GM19455 (cell line): ENCODE measurements around the gene CLOCK.
"Not testable (repeated sequence)": the region's sequence is repeated elsewhere in the genome, so short reads cannot be mapped to it uniquely, and the experiment has no call there.

Experiments
- ATAC-seq: cut with Tn5 transposase; IDR thresholded peaks from one replicate; pipeline ENCODE4 v1.9.1; 2021; ENCODE audit not compliant: unreplicated experiment

Gene CLOCK

GRCh38 chr4:55546756-55547465 lies at the start of gene CLOCK:
Gene CLOCK, minus strand, starts transcription at chr4:55546909. Its CDS starts 64,124 bp downstream, at chr4:55482785.
- ATAC-seq = peak; percentile 77

DNA sequence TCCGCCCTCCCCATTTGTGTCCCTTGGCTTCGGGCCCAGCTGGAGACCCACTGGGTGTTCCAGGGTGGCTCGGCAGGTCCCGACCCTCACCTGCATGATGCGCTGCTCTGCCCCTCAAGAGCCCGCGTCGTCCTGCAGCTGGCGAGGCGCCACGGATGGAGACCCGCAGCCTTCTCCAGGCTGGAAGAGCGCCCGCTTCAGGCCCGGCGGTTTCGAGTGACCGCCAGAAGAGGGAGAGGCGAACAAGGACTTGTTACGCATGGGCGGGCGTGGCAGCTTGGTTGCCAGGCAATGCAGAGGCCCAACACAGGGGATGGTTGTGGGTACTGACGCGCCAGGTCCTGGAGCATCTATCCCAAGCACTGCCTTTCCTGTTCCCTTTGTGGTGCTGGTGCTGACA lies 45.3 kb upstream of the CLOCK start, which contains the start of gene PDCL2:
Gene PDCL2, minus strand, starts transcription at position 232 of the 400 bp plus-strand sequence. Its CDS starts 136 bp downstream, at position 96.
- ATAC-seq = no peak

DNA sequence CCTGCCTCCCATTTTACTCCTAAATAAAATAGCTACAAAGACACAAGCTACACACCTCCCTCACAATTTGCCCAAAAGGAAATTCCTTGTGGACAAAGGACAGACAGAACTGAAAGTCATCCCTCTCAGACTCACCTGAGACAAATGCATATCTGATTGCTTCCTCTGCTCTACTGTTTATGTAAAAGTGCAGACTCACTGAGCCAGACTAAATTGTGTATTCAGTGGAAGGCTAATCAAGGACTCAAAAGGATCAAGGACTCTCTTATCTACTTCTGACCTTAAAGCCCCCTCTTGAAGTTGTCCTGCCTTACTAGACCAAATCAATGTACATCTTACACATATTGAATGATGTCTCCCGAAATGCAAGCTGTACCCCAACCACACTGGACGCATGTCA lies 41.5 kb upstream of the CLOCK start:
- ATAC-seq = no peak

GRCh38 chr4:55582773-55583172 lies 36.1 kb upstream of the CLOCK start:
- not testable (repeated sequence) for ATAC-seq

- ATAC-seq = no peak
Measured at GRCh38 chr4:55578341-55579010, 31.8 kb upstream of the CLOCK start.

DNA sequence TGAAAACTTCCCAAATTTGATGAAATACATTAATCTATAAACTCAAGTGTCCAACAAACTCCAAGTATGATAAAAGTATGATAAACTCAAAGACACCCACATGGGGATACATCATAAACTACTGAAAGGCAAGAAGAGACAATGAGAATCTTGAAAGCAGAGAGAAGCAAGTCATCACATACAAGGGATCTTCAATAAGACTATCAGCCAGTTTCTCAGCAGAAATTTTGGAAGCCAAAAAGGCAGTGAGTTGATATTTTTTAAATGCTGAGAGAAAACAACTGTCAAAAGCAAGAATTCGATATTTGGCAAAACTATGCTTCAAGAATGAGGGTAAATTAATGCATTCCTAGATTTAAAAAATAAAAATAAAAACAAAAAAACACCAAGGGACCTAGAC lies 28.8 kb upstream of the CLOCK start:
- no peak for ATAC-seq

GRCh38 chr4:55574252-55574651 lies 27.5 kb upstream of the CLOCK start:
- ATAC-seq = no peak

DNA sequence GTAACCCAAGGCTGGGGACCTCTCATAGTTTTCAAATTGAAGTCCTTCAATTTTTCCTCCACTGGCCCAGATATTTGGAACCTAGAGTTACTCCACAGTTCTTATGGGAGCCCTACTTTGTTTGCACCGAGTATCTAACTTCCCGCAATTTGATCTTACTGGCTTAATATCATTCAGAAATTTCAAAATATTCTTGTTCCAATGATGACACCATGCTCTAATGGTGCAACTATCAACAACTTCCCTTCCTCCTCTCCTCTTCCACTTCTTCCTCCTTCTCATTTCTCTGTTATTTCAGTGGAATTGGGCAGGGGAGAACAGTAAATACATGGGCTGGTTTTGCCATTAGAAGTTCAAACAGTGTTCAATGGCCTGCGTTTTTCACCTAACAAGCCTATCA lies 25.1 kb upstream of the CLOCK start:
- ATAC-seq = no peak

- ATAC-seq = no peak
Measured at GRCh38 chr4:55568905-55569504, 22.3 kb upstream of the CLOCK start.

DNA sequence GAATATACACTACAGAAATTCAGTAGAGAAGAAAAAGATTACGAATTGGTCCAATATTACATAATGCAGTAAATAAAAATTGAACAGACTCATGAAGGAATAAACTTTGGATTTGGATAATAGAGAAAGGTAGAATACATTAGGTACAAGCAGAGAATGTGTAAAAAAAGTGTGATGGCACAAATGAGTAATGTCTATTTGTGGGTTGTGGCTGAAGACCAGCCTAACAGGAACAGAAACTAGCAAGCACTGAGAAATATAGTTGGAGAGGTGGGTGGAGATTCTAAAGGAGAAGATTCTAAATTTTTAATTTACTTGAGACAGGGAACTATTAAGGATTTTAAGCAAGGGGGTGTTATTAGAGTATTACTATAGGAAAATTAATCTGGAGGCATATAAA lies 15.2 kb upstream of the CLOCK start:
- peak; percentile 100 for ATAC-seq

GRCh38 chr4:55560096-55560495 lies 13.4 kb upstream of the CLOCK start:
- ATAC-seq = no peak

DNA sequence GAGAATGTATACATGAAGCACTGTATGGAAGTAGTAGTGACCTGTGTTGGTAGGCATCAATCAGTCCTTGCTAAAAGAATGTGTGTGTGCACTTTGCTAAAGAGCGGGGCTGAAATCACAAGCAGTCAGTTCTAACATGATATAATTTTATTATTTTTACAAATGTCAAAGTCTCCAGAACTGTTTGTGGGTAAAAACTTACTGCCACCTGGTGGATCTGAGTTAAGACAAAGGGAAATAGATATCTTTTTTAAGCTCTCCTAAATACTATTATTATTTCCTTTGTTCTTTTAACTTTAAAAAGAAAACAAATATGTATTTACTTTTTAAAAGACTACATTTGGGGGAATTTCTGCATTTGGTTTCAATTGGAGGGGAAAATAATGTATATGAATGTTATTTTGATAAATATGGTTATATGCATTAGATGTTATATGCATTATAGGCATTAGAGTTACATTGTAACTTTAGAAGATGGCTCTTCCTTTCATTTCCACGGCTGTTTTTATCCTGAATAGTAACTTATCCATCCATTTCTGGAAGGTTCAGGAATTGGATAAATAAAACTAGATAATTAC lies 7.8 kb upstream of the CLOCK start:
- no peak for ATAC-seq

DNA sequence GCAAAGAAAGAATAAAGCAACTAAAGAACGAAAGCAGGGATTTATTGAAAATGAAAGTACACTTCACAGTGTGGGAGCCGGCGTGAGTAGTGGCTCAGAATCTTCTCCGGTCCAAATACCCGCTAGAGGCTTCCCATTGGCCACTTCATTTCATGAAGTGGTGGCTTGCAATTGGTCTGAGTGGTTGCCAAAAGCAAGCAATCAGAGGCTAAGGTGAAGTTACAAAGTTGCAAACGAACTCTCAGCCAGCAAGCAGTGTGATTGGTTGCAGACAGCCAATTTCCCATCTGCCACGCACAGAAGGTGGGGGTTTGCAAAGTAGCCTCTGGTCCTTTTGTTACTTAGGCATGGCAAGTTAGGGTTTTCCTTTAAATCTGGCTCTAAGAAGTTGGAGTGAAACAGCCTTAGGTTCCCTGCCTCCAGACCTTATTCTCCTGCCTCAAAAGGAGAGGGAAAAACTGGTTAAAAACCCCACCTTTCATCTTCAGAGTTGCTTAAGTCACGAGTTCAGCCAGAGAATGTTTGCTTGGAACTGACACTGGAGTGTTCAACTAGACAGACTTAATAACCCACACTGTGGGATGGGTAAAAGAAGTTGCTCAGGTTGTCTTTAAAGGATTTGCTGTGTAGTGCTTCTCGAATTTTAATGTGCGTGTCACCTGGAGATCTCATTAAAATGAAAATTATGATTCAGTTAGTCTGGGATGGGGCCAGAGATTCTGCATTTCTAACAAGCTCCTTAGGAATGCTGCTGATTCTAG lies 6.9 kb upstream of the CLOCK start:
- ATAC-seq = peak; percentile 87

GRCh38 chr4:55551964-55552363 lies 5.3 kb upstream of the CLOCK start:
- not testable (repeated sequence) for ATAC-seq

DNA sequence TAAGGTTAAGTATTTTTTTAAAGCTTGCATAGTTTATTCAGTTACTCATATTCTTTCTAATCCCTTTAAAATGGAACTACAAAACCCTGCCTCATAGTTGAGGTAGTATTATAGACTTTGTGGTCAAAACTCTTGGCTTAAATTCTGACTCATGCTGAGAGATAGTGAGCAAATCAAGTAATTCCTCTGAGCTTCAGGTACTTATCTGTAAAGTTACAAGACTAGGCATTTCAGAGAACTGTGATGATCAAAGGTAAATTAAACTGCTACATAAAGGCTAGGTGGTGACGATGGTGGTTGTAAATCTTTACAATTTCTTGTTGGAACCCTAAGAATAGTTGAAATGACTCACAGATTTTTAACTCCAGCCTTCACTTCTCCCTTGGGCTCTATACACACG lies 3.2 kb upstream of the CLOCK start:
- no peak for ATAC-seq

GRCh38 chr4:55547918-55548317 lies 1.2 kb upstream of the CLOCK start:
- ATAC-seq = no peak

- ATAC-seq = no peak
Measured at GRCh38 chr4:55547466-55547770, 709 bp upstream of the CLOCK start.

DNA sequence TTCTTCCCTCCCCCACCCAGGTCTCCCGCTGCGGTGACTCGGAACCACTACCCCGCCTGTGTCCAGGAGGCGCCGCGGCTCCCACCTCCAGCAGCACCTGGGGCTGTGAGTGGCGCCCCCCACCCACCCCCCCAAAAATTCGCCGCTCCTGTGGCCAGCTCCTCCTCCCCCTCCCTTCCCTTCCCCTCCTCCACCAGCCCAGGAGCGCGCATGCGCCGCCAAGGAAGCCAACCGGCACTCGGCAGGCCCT lies 278 bp downstream of the CLOCK start:
- peak; percentile 44 for ATAC-seq

GRCh38 chr4:55545641-55546505 lies 836 bp downstream of the CLOCK start:
- ATAC-seq = peak; percentile 48

DNA sequence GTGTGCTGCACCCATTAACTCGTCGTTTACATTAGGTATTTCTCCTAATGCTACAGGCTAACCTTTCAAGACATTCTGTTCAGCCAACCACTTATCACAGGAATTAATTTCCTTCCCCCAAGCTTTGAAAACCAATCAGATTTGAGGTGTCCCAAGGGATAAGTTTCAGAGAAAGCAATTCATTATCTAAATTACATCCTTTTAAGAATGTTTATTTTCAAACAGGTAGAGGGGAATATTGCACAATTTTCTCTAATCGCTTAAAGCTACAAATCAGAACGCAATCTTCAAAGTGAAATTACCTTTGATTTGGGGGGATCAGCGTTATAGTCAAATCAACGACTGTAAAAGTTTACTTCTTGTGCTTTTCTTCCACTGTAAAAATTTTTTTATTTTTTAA lies 1.6 kb downstream of the CLOCK start:
- ATAC-seq = no peak

- no peak for ATAC-seq
Measured at GRCh38 chr4:55543858-55544257, 2.9 kb downstream of the CLOCK start.
